ENCODE results near the gene CLCN1. TPM values are rescaled to one million over a fixed set of nuclear protein-coding genes. Genes with fewer than 3 reads are reported as not detected.

Gene CLCN1
- total RNA-seq, 4 donors from 2014 or later: 0.64 TPM; not detected in 3

DNA sequence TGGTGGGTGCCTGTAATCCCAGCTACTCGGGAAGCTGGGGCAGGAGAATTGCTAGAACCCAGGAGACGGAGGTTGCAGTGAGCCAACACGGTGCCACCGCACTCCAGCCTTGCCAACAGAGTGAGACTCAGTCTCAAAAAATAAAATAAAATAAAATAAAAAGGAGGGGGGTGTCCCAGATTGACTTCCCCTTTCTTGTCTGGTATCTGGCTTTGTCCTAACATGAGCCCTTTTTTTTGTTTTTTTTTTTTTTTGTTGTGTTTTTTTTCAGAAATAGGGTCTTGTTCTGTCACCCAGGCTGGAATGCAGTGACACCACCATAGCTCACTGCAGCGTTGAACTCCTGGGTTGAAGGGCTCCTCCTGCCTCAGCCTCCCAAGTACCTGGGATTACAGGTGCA lies 23.0 kb upstream of the CLCN1 start:
- TF ChIP-seq POLR2A (IDR thresholded peaks at IDR 0.05) (no peak), POLR2AphosphoS5 (IDR thresholded peaks at IDR 0.05) (no peak), EP300 (IDR thresholded peaks at IDR 0.05) (no peak)
- TF ChIP-seq, protein P1, sequence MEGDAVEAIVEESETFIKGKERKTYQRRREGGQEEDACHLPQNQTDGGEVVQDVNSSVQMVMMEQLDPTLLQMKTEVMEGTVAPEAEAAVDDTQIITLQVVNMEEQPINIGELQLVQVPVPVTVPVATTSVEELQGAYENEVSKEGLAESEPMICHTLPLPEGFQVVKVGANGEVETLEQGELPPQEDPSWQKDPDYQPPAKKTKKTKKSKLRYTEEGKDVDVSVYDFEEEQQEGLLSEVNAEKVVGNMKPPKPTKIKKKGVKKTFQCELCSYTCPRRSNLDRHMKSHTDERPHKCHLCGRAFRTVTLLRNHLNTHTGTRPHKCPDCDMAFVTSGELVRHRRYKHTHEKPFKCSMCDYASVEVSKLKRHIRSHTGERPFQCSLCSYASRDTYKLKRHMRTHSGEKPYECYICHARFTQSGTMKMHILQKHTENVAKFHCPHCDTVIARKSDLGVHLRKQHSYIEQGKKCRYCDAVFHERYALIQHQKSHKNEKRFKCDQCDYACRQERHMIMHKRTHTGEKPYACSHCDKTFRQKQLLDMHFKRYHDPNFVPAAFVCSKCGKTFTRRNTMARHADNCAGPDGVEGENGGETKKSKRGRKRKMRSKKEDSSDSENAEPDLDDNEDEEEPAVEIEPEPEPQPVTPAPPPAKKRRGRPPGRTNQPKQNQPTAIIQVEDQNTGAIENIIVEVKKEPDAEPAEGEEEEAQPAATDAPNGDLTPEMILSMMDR (IDR thresholded peaks at IDR 0.05): no peak
- H3K36me3 ChIP-seq: peaks cover 62% of the 10 kb centered on the region

DNA sequence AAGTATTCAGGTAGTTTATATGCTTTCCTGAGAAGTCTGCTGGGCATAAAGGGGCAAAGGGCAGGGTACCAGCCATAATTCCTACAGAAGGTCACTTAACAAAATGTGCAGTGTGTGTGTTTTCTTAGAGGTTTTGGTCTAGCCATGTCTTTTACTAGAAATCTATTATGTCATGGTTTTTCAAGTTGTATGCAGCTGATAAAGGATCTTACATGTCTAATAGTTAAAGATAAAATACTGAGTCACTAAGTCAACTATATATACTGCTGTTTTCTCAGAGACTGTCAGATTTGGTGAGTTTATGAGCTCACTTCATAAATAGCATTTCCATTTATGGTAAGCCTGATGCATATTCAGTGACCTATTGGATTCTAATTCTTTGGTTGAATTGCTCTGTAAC lies 20.0 kb upstream of the CLCN1 start:
- H3K36me3 ChIP-seq: peaks cover 91% of the 10 kb centered on the region
- no peaks in the 10 kb centered on the region for H3K9me3 ChIP-seq
- TF ChIP-seq POLR2AphosphoS5 (IDR thresholded peaks at IDR 0.05): no peak
- TF ChIP-seq POLR2A (IDR thresholded peaks at IDR 0.05): no peak
- TF ChIP-seq, protein P1 (IDR thresholded peaks at IDR 0.05): no peak
- no peak for TF ChIP-seq EP300 (IDR thresholded peaks at IDR 0.05)
- no peaks in the 10 kb centered on the region for H3K27me3 ChIP-seq
- no peak overlapping the region for H3K27ac ChIP-seq
- DNase-seq (ENCODE audit: low spot score in 2 of 2): no peak
- H3K4me1 ChIP-seq: peaks cover 13% of the 10 kb centered on the region
- no peak overlapping the region for H3K4me3 ChIP-seq

More for the DNA sequence above, 23.0 kb upstream of the CLCN1 start:
- Histone ChIP-seq H3K4me3 (no peak overlapping the region), H3K9me3 (no peaks in the 10 kb centered on the region), H3K27ac (no peak overlapping the region), H3K27me3 (no peaks in the 10 kb centered on the region), H3K4me1 (peaks cover 34% of the 10 kb centered on the region)
- no peak for DNase-seq (ENCODE audit: low spot score in 2 of 2)
- 92% methylated on average over 5 of the region's 5 CpGs for WGBS

DNA sequence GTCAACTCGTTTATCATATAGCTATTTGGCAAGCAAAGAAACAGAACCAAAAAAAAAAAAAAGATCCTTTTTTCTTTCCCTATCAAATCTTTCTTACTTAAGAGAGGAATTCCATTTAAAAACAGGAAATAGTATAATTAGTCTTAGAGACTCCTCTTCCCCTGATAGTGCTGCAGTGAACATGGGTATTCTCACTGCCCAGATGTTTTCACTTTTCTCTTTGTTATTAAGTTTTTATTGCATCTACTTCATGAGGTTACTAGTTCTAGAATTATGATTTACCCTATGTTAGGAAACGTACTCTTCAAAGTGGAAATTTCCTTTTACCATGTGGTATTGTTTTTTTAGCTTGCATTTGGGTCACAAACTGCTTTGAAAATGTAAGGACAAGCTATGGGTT lies 19.2 kb upstream of the CLCN1 start:
- Histone ChIP-seq H3K27me3 (no peaks in the 10 kb centered on the region), H3K27ac (no peak overlapping the region), H3K4me1 (peaks cover 6% of the 10 kb centered on the region), H3K9me3 (no peaks in the 10 kb centered on the region), H3K36me3 (peaks cover 94% of the 10 kb centered on the region), H3K4me3 (no peak overlapping the region)
- WGBS: 44% methylated on average over 2 of the region's 2 CpGs
- DNase-seq (ENCODE audit: low spot score in 2 of 2): no peak
- no peak for TF ChIP-seq POLR2AphosphoS5 (IDR thresholded peaks at IDR 0.05)
- no peak for TF ChIP-seq EP300 (IDR thresholded peaks at IDR 0.05)
- no peak for TF ChIP-seq POLR2A (IDR thresholded peaks at IDR 0.05)
- TF ChIP-seq, protein P1 (IDR thresholded peaks at IDR 0.05): no peak

DNA sequence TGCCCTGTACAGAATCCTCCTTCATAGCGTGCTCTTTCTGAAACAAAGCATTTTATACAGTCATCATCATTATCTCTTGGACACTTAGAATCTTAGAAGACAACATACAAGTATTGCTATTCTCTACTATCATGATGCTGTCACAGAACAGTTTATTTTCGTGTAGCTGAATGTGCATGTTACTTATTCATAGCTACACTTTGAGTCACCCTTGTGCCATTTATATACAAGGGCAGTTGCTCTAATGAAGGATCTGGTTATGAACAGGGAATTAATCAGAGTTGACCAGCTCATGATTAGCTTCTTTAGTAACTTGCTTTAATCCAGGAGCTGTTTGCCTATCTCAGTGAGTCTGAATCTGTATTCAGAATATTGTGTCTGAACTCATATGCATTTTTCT lies 16.6 kb upstream of the CLCN1 start:
- no peaks in the 10 kb centered on the region for H3K9me3 ChIP-seq
- peaks cover 91% of the 10 kb centered on the region for H3K36me3 ChIP-seq
- no peak for DNase-seq (ENCODE audit: low spot score in 2 of 2)
- H3K4me1 ChIP-seq: peaks cover 6% of the 10 kb centered on the region
- H3K27ac ChIP-seq: no peak overlapping the region
- 91% methylated on average over 2 of the region's 2 CpGs for WGBS
- no peaks in the 10 kb centered on the region for H3K27me3 ChIP-seq
- TF ChIP-seq EP300 (IDR thresholded peaks at IDR 0.05) (no peak), POLR2A (IDR thresholded peaks at IDR 0.05) (no peak), POLR2AphosphoS5 (IDR thresholded peaks at IDR 0.05) (no peak)
- TF ChIP-seq, protein P1 (IDR thresholded peaks at IDR 0.05): no peak
- H3K4me3 ChIP-seq: no peak overlapping the region

DNA sequence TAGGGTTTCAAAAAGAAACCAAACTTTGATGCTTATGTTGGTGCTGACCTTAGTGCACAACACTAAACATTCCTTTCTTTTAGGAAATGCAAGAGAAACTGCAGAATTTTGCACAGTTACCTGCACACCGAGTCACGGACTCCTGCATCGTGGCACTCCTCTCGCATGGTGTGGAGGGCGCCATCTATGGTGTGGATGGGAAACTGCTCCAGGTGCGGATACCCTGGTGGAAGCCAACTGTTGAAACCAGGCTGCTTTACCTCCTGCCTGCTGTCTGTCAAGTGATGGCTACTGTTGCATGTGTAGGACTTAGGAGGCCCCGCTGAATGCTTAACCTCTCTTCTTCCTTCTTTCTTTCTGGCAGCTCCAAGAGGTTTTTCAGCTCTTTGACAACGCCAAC lies 16.1 kb upstream of the CLCN1 start:
- Histone ChIP-seq H3K27me3 (no peaks in the 10 kb centered on the region), H3K27ac (no peak overlapping the region), H3K4me3 (no peak overlapping the region), H3K4me1 (peaks cover 6% of the 10 kb centered on the region), H3K36me3 (peaks cover 91% of the 10 kb centered on the region), H3K9me3 (no peaks in the 10 kb centered on the region)
- TF ChIP-seq EP300 (IDR thresholded peaks at IDR 0.05) (no peak), POLR2AphosphoS5 (IDR thresholded peaks at IDR 0.05) (no peak), POLR2A (IDR thresholded peaks at IDR 0.05) (no peak)
- TF ChIP-seq, protein P1 (IDR thresholded peaks at IDR 0.05): peak in 1 of 2 donors; percentile 61
- 76% methylated on average over 7 of the region's 8 CpGs for WGBS
- no peak for DNase-seq (ENCODE audit: low spot score in 2 of 2)

All from suprapubic skin (tissue), 4 donors.